GOT3 (cell line): ENCODE results near the gene APOL1.
"Not testable (repeated sequence)": the region's sequence is repeated elsewhere in the genome, so short reads cannot be mapped to it uniquely, and the experiment has no call there.

ENCODE experiments used
- DNase-seq: peaks from one replicate; lab custom pipeline; 2025; ENCODE audit warnings: mixed read lengths; lab: John Stamatoyannopoulos, UW

APOL1 gene

GRCh38 chr22:36267058-36267457, 14.1 kb downstream of the APOL1 start:
- no peak for DNase-seq

- no peak for DNase-seq
These were observed 15.1 kb downstream of the APOL1 start for GRCh38 chr22:36267896-36268485.

GRCh38 chr22:36271231-36271630, 18.3 kb downstream of the APOL1 start:
- not testable (repeated sequence) for DNase-seq

GRCh38 chr22:36271951-36272350, 19.0 kb downstream of the APOL1 start:
- DNase-seq = not testable (repeated sequence)

- no peak for DNase-seq
These were observed 21.6 kb downstream of the APOL1 start for GRCh38 chr22:36274531-36274930.

- peak; percentile 7 for DNase-seq
These were observed 24.8 kb downstream of the APOL1 start for GRCh38 chr22:36277482-36278291.

- no peak for DNase-seq
These were observed 26.3 kb downstream of the APOL1 start for GRCh38 chr22:36279219-36279666.

GRCh38 chr22:36280379-36280778, 27.4 kb downstream of the APOL1 start:
- no peak for DNase-seq

- DNase-seq = no peak
These were observed 28.9 kb downstream of the APOL1 start for GRCh38 chr22:36281781-36282327.

GRCh38 chr22:36282328-36282831, 29.4 kb downstream of the APOL1 start:
- no peak for DNase-seq

- DNase-seq = no peak
These were observed 31.2 kb downstream of the APOL1 start for GRCh38 chr22:36284171-36284571.

GRCh38 chr22:36285017-36285416, 32.1 kb downstream of the APOL1 start:
- no peak for DNase-seq

- DNase-seq = no peak
These were observed 32.6 kb downstream of the APOL1 start for GRCh38 chr22:36285545-36285944.

GRCh38 chr22:36286096-36286957, 33.4 kb downstream of the APOL1 start:
- no peak for DNase-seq

- DNase-seq = no peak
These were observed 35.1 kb downstream of the APOL1 start for GRCh38 chr22:36287881-36288515.

GRCh38 chr22:36288571-36289405, 35.9 kb downstream of the APOL1 start:
- no peak for DNase-seq

- no peak for DNase-seq
These were observed 36.5 kb downstream of the APOL1 start for GRCh38 chr22:36289406-36289870.

- DNase-seq = not testable (repeated sequence)
These were observed 37.0 kb downstream of the APOL1 start for GRCh38 chr22:36289948-36290371.

- DNase-seq = not testable (repeated sequence)
These were observed 37.6 kb downstream of the APOL1 start for GRCh38 chr22:36290391-36291075.
